Stimulated activated effector memory CD8-positive, alpha-beta T cell treated with anti-CD3 and anti-CD28 coated beads, Interleukin-12 subunit alpha, Interleukin-12 subunit beta, amount 100 ng/mL, for 72 hours (primary cell): ENCODE results near the gene MUC5AC.
"Not testable (repeated sequence)": the region's sequence is repeated elsewhere in the genome, so short reads cannot be mapped to it uniquely, and the experiment has no call there.

Experiments
- ATAC-seq: fragments of 150-1000 bp; cut with Tn5 transposase; 2 replicates; pipeline ENCODE4 v1.10.0; 2021
- DNase-seq, 2 donors: peaks; one replicate each; pipeline ENCODE4 v3.0.0; 2021 to 2022; ENCODE audit warnings: low spot score in 2 of 2
- H3K27ac Mint-ChIP-seq: one replicate; pipeline ENCODE4 v1.8.0; 2022; ENCODE audit warnings: mild to moderate bottlenecking, mixed read lengths
- H3K36me3 Mint-ChIP-seq: one replicate; pipeline ENCODE4 v1.8.0; 2022; ENCODE audit warnings: mild to moderate bottlenecking, mixed read lengths
- H3K4me1 Mint-ChIP-seq: one replicate; pipeline ENCODE4 v1.8.0; 2022; ENCODE audit warnings: mixed read lengths
- H3K4me3 Mint-ChIP-seq: one replicate; pipeline ENCODE4 v1.8.0; 2022; ENCODE audit warnings: mild to moderate bottlenecking, mixed read lengths
- H3K9me3 Mint-ChIP-seq: one replicate; pipeline ENCODE4 v1.8.0; 2022; ENCODE audit warnings: mixed read lengths

The MUC5AC gene

GRCh38 chr11:1240771-1241170 lies 83.0 kb downstream of the MUC5AC start:
- Mint-ChIP-seq H3K36me3 (no peaks in the 10 kb centered on the region), H3K27ac (no peak overlapping the region), H3K4me1 (no peaks in the 10 kb centered on the region), H3K4me3 (no peak overlapping the region), H3K9me3 (no peaks in the 10 kb centered on the region)
- DNase-seq = no peak
- no peak for ATAC-seq

GRCh38 chr11:1241706-1242105 lies 84.0 kb downstream of the MUC5AC start:
- no peak for DNase-seq
- ATAC-seq = no peak
- Mint-ChIP-seq H3K9me3 (no peaks in the 10 kb centered on the region), H3K4me3 (no peak overlapping the region), H3K36me3 (no peaks in the 10 kb centered on the region), H3K27ac (no peak overlapping the region), H3K4me1 (no peaks in the 10 kb centered on the region)

GRCh38 chr11:1242289-1242688 lies 84.5 kb downstream of the MUC5AC start:
- Mint-ChIP-seq H3K36me3 (no peaks in the 10 kb centered on the region), H3K4me1 (no peaks in the 10 kb centered on the region), H3K9me3 (no peaks in the 10 kb centered on the region), H3K4me3 (no peak overlapping the region), H3K27ac (no peak overlapping the region)
- DNase-seq = no peak
- ATAC-seq = no peak

- not testable (repeated sequence) for DNase-seq, ATAC-seq, H3K9me3 Mint-ChIP-seq, H3K27ac Mint-ChIP-seq, H3K36me3 Mint-ChIP-seq, H3K4me3 Mint-ChIP-seq, H3K4me1 Mint-ChIP-seq
Measured at GRCh38 chr11:1242751-1243150, 85.0 kb downstream of the MUC5AC start.

GRCh38 chr11:1243521-1243920 lies 85.8 kb downstream of the MUC5AC start:
- ATAC-seq, DNase-seq, H3K36me3 Mint-ChIP-seq, H3K4me1 Mint-ChIP-seq, H3K9me3 Mint-ChIP-seq, H3K4me3 Mint-ChIP-seq, H3K27ac Mint-ChIP-seq: not testable (repeated sequence)

- H3K4me3 Mint-ChIP-seq, H3K36me3 Mint-ChIP-seq, H3K27ac Mint-ChIP-seq, ATAC-seq, H3K9me3 Mint-ChIP-seq, H3K4me1 Mint-ChIP-seq, DNase-seq: not testable (repeated sequence)
Measured at GRCh38 chr11:1244557-1244956, 86.8 kb downstream of the MUC5AC start.

- H3K4me1 Mint-ChIP-seq, H3K27ac Mint-ChIP-seq, H3K36me3 Mint-ChIP-seq, DNase-seq, ATAC-seq, H3K4me3 Mint-ChIP-seq, H3K9me3 Mint-ChIP-seq: not testable (repeated sequence)
Measured at GRCh38 chr11:1245717-1246116, 88.0 kb downstream of the MUC5AC start.

GRCh38 chr11:1246301-1246700 lies 88.5 kb downstream of the MUC5AC start:
- not testable (repeated sequence) for H3K4me3 Mint-ChIP-seq, H3K4me1 Mint-ChIP-seq, ATAC-seq, H3K9me3 Mint-ChIP-seq, DNase-seq, H3K36me3 Mint-ChIP-seq, H3K27ac Mint-ChIP-seq

- DNase-seq, H3K9me3 Mint-ChIP-seq, H3K36me3 Mint-ChIP-seq, H3K4me1 Mint-ChIP-seq, H3K27ac Mint-ChIP-seq, ATAC-seq, H3K4me3 Mint-ChIP-seq: not testable (repeated sequence)
Measured at GRCh38 chr11:1247026-1247425, 89.3 kb downstream of the MUC5AC start.

GRCh38 chr11:1248951-1249350 lies 91.2 kb downstream of the MUC5AC start:
- not testable (repeated sequence) for ATAC-seq, H3K4me3 Mint-ChIP-seq, H3K36me3 Mint-ChIP-seq, DNase-seq, H3K27ac Mint-ChIP-seq, H3K9me3 Mint-ChIP-seq, H3K4me1 Mint-ChIP-seq

GRCh38 chr11:1250411-1250810 lies 92.7 kb downstream of the MUC5AC start:
- H3K9me3 Mint-ChIP-seq, DNase-seq, H3K4me3 Mint-ChIP-seq, H3K4me1 Mint-ChIP-seq, H3K36me3 Mint-ChIP-seq, ATAC-seq: not testable (repeated sequence)
- peak overlapping the region; percentile 40 for H3K27ac Mint-ChIP-seq
